Mammary epithelial cell (primary cell): Measurements from ENCODE around the gene MEIS1.

Experiments used
- EZH2 ChIP-seq: IDR thresholded peaks from 2 replicates; pipeline ENCODE4 v1.6.1; 2012; ENCODE audit warnings: low read length, inconsistent platforms, borderline replicate concordance
- TF ChIP-seq, protein P1 (sequence below), 2 donors: IDR thresholded peaks in 1 of 2; conservative IDR thresholded peaks in 1 of 2; 2 replicates each; pipeline ENCODE4 v1.5.1; 2011 to 2012; ENCODE audit warnings: inconsistent platforms in 2 of 2, low read length in 2 of 2, mild to moderate bottlenecking in 2 of 2, control low read depth in 1 of 2, low read depth in 1 of 2; ENCODE audit not compliant: insufficient read depth in 1 of 2; ENCODE audit errors: extremely low read depth in 1 of 2

DNA sequence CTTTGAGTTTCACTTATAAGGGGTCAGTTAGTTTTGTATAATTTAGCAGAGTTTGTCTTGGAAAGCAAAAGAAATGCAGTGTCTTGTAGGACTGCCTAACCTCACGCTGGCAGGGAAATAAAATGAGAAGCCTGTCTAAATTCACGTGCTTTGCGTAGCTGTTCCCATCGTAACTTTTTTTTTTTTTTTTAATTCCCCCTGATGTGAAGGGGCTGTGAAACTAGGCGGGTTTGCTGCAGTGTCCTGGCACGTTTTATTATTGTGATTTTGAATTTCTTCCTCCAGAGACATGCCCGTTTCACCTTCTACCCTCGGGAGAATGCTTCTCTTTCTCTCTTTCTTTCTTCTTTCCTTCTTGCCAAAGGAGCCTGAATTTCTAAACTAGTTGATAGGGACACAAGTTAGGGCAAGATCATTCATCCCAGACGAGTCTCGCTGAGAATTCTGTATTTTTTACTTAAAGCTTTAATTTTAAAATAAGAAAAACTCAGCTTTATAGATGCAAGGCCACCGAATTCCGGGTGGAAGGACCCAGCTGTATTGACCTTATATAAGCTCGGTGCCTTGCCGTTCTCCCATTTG, 2.3 kb downstream of the MEIS1 start:
- TF ChIP-seq, protein P1, sequence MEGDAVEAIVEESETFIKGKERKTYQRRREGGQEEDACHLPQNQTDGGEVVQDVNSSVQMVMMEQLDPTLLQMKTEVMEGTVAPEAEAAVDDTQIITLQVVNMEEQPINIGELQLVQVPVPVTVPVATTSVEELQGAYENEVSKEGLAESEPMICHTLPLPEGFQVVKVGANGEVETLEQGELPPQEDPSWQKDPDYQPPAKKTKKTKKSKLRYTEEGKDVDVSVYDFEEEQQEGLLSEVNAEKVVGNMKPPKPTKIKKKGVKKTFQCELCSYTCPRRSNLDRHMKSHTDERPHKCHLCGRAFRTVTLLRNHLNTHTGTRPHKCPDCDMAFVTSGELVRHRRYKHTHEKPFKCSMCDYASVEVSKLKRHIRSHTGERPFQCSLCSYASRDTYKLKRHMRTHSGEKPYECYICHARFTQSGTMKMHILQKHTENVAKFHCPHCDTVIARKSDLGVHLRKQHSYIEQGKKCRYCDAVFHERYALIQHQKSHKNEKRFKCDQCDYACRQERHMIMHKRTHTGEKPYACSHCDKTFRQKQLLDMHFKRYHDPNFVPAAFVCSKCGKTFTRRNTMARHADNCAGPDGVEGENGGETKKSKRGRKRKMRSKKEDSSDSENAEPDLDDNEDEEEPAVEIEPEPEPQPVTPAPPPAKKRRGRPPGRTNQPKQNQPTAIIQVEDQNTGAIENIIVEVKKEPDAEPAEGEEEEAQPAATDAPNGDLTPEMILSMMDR (conservative IDR thresholded peaks at IDR 0.05 in 1 of 2, IDR thresholded peaks at IDR 0.05 in 1 of 2; ENCODE audit: extremely low read depth in 1 of 2, insufficient read depth in 1 of 2, low read depth in 1 of 2, low read length in 2 of 2): no peak
- TF ChIP-seq EZH2: no peak
